ENCODE data around the gene MVP.
"Not testable (repeated sequence)": the region's sequence is repeated elsewhere in the genome, so short reads cannot be mapped to it uniquely, and the experiment has no call there.

MVP gene

GRCh38 chr16:29864205-29864604 is 43.9 kb downstream of the MVP start:
- no peak for TF ChIP-seq CTCF (IDR thresholded peaks at IDR 0.05; ENCODE audit: insufficient read depth, missing control alignments)
- no peak for FAIRE-seq
- no peak for DNase-seq (ENCODE audit: insufficient read length, low spot score)

- FAIRE-seq (no peak), DNase-seq (ENCODE audit: insufficient read length, low spot score) (no peak)
- TF ChIP-seq CTCF (IDR thresholded peaks at IDR 0.05; ENCODE audit: insufficient read depth, missing control alignments), result no peak
Measured at GRCh38 chr16:29868396-29869009, 48.2 kb downstream of the MVP start.

- not testable (repeated sequence) for DNase-seq (ENCODE audit: insufficient read length, low spot score); FAIRE-seq
Measured at GRCh38 chr16:29869067-29869466, 48.8 kb downstream of the MVP start.

- TF ChIP-seq CTCF (IDR thresholded peaks at IDR 0.05; ENCODE audit: insufficient read depth, missing control alignments), result no peak
- DNase-seq (ENCODE audit: insufficient read length, low spot score), result no peak
- no peak for FAIRE-seq
Measured at GRCh38 chr16:29871822-29872546, 51.7 kb downstream of the MVP start.

- TF ChIP-seq CTCF (IDR thresholded peaks at IDR 0.05; ENCODE audit: insufficient read depth, missing control alignments), result no peak
- FAIRE-seq, result no peak
- no peak for DNase-seq (ENCODE audit: insufficient read length, low spot score)
Measured at GRCh38 chr16:29873319-29873718, 53.1 kb downstream of the MVP start.

GRCh38 chr16:29875206-29875605 is 54.9 kb downstream of the MVP start:
- FAIRE-seq, result no peak
- no peak for DNase-seq (ENCODE audit: insufficient read length, low spot score)
- no peak for TF ChIP-seq CTCF (IDR thresholded peaks at IDR 0.05; ENCODE audit: insufficient read depth, missing control alignments)

- FAIRE-seq, result no peak
- no peak for TF ChIP-seq CTCF (IDR thresholded peaks at IDR 0.05; ENCODE audit: insufficient read depth, missing control alignments)
- no peak for DNase-seq (ENCODE audit: insufficient read length, low spot score)
Measured at GRCh38 chr16:29876217-29876593, 55.9 kb downstream of the MVP start.
